K562 (cell line): ENCODE data around the gene ZDHHC14. TPM values are rescaled to one million over a fixed set of nuclear protein-coding genes. Genes with fewer than 3 reads are reported as not detected.

Source experiments
- ATF7 ChIP-seq: fragments of 450-650 bp; IDR thresholded peaks from 2 replicates; pipeline ENCODE4 v1.7.1; 2014; ENCODE audit warnings: mild to moderate bottlenecking, moderate library complexity
- C11orf30 ChIP-seq: fragments of 450-650 bp; IDR thresholded peaks from 2 replicates; pipeline ENCODE4 v1.6.1; 2016; ENCODE audit warnings: low read depth, mild to moderate bottlenecking
- CBFB ChIP-seq: sonication (generic); formaldehyde crosslinking; IDR thresholded peaks from 2 replicates; pipeline ENCODE4 v1.4.0; 2020; ENCODE audit warnings: mild to moderate bottlenecking, missing genetic modification reagents
- CBX3 ChIP-seq, 2 experiments: IDR thresholded peaks; 1 replicate in 1 of 2; 2 replicates in 1 of 2; pipeline ENCODE4 v1.6.1; 2012; ENCODE audit warnings: inconsistent platforms in 2 of 2, low read length in 2 of 2, borderline replicate concordance in 1 of 2, control low read depth in 1 of 2
- DLX4 ChIP-seq: fragments of 250-450 bp; sonication (Bioruptor Pico); IDR thresholded peaks from 2 replicates; pipeline ENCODE4 v1.6.1; 2021; ENCODE audit warnings: mild to moderate bottlenecking
- ELK1 ChIP-seq: sonication (generic); formaldehyde crosslinking; IDR thresholded peaks from 2 replicates; pipeline ENCODE4 v1.8.1; 2022; ENCODE audit warnings: missing genetic modification reagents
- GABPA ChIP-seq: fragments of 200-800 bp; sonication (Bioruptor generic); conservative IDR thresholded peaks from 2 replicates; pipeline ENCODE4 v1.6.1; 2016; ENCODE audit warnings: low read depth, missing genetic modification characterization, missing compliant biosample characterization
- HLTF ChIP-seq: fragments of 450-650 bp; IDR thresholded peaks from 2 replicates; pipeline ENCODE4 v1.6.1; 2016
- KDM4B ChIP-seq, 2 experiments: fragments of 450-650 bp in 1 of 2; sonication (generic) in 1 of 2; IDR thresholded peaks; 2 replicates each; pipeline ENCODE4 v1.6.1; 2016 to 2017; ENCODE audit warnings: borderline replicate concordance in 2 of 2, antibody characterized with exemption in 1 of 2, low read depth in 1 of 2, mild to moderate bottlenecking in 1 of 2
- MAFF ChIP-seq: IDR thresholded peaks from 2 replicates; pipeline ENCODE4 v1.6.1; 2012; ENCODE audit warnings: low read length, improper control_type of control experiment
- MXD1 ChIP-seq: fragments of 250-450 bp; sonication (Bioruptor Pico); IDR thresholded peaks from 2 replicates; pipeline ENCODE4 v1.8.0; 2021; ENCODE audit warnings: borderline replicate concordance, mild to moderate bottlenecking, moderate library complexity; ENCODE audit not compliant: poor library complexity, severe bottlenecking
- NBN ChIP-seq: fragments of 450-650 bp; IDR thresholded peaks from 2 replicates; pipeline ENCODE4 v1.6.1; 2016; ENCODE audit warnings: low read depth, mild to moderate bottlenecking
- PRDM10 ChIP-seq: fragments of 450-650 bp; IDR thresholded peaks from 2 replicates; pipeline ENCODE4 v1.6.1; 2018; ENCODE audit not compliant: partially characterized antibody
- ZNF311 ChIP-seq: fragments of 250-450 bp; sonication (Bioruptor Pico); IDR thresholded peaks from 2 replicates; pipeline ENCODE4 v1.4.0; 2020; ENCODE audit warnings: mild to moderate bottlenecking, moderate library complexity
- polyA plus RNA-seq, 8 experiments: library from polyadenylated mRNA; depleted of rRNA in 4 of 8; stranded (reverse) in 5 of 8; unstranded in 3 of 8; fragments of >200 nt; fragmentation: Nextera tagmentation in 2 of 8; fragmentation: Illumina TruSeq in 1 of 8; extraction: Ambion mirVana in 2 of 8; extraction: Trizol in 1 of 8; gene quantifications; 2 replicates each; pipeline versions ENCODE4 v1.2.1 to v1.2.3, GENCODE V29; 2011 to 2014; ENCODE audit warnings: inconsistent platforms in 1 of 8, missing spikeins in 1 of 8
- total RNA-seq, 7 experiments: library from RNA; depleted of rRNA in 6 of 7; stranded (reverse); fragments of >200 nt in 6 of 7; fragmentation: Illumina TruSeq in 2 of 7; extraction: Trizol in 2 of 7; gene quantifications; 2 replicates each; pipeline versions ENCODE4 v1.2.1 to v1.2.3, GENCODE V29; 2011 to 2021; ENCODE audit warnings: low replicate concordance in 1 of 7

The ZDHHC14 gene
- total and polyA plus RNA-seq, 9 of the 15 experiments (the other 6 are each of a cell fraction or from before 2014, with no cell fraction given): 0.92 to 23.1 (median 13.8) TPM

GRCh38 chr6:157707576-157707975, 326.6 kb downstream of the ZDHHC14 start (continued):
- TF ChIP-seq PRDM10 (no peak), GABPA (tag) (no peak), ELK1 (no peak), ZNF311 (CRISPR knock-in tag) (no peak), CBX3 (IDR thresholded peaks at IDR 0.05; ENCODE audit: borderline replicate concordance in 1 of 2, low read length in 2 of 2) (no peak), HLTF (no peak), C11orf30 (peak; percentile 70), KDM4B (IDR thresholded peaks at IDR 0.05; ENCODE audit: borderline replicate concordance in 2 of 2, low read depth in 1 of 2) (no peak), CBFB (no peak), DLX4 (CRISPR knock-in tag) (no peak), NBN (no peak), MXD1 (CRISPR knock-in tag) (no peak), ATF7 (no peak), MAFF (peak; percentile 33)
